HCT116 (cell line): Measurements from ENCODE around the gene PRICKLE2.

Experiments
- POLR2A ChIP-seq: IDR thresholded peaks from 2 replicates; pipeline ENCODE4 v1.7.0; 2011; ENCODE audit warnings: borderline replicate concordance; ENCODE audit not compliant: insufficient read depth, insufficient read length; ENCODE audit errors: extremely low read depth
- TF ChIP-seq, protein P1 (sequence below), 3 experiments: fragments of 200-600 bp in 1 of 3; sonication (generic) in 1 of 3; IDR thresholded peaks in 2 of 3; conservative IDR thresholded peaks in 1 of 3; 2 replicates each; pipeline ENCODE4 v1.5.1; 2012 to 2017; ENCODE audit warnings: low read depth in 2 of 3, low read length in 2 of 3, antibody characterized with exemption in 1 of 3, borderline replicate concordance in 1 of 3, control low read depth in 1 of 3, mild to moderate bottlenecking in 1 of 3, mixed read lengths in 1 of 3, mixed run types in 1 of 3, moderate library complexity in 1 of 3; ENCODE audit not compliant: insufficient read depth in 1 of 3

DNA sequence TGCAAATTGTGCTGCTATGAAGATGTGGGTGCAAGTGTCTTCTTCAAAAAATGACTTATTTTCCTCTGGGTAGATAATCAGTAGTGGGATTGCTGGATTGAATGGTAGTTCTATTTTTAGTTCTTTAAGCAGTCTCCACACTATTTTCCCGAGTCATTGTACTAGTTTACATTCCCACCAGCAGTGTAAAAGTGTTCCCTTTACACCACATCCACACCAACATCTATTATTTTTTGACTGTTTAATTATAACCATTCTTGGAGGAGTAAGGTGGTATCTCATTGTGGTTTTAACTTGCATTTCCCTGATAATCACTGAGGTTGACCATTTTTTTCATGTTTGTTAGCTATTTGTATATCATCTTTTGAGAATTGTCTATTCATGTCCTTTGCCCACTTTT, 182.3 kb downstream of the PRICKLE2 start:
- no peak for TF ChIP-seq POLR2A
- TF ChIP-seq, protein P1, sequence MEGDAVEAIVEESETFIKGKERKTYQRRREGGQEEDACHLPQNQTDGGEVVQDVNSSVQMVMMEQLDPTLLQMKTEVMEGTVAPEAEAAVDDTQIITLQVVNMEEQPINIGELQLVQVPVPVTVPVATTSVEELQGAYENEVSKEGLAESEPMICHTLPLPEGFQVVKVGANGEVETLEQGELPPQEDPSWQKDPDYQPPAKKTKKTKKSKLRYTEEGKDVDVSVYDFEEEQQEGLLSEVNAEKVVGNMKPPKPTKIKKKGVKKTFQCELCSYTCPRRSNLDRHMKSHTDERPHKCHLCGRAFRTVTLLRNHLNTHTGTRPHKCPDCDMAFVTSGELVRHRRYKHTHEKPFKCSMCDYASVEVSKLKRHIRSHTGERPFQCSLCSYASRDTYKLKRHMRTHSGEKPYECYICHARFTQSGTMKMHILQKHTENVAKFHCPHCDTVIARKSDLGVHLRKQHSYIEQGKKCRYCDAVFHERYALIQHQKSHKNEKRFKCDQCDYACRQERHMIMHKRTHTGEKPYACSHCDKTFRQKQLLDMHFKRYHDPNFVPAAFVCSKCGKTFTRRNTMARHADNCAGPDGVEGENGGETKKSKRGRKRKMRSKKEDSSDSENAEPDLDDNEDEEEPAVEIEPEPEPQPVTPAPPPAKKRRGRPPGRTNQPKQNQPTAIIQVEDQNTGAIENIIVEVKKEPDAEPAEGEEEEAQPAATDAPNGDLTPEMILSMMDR (IDR thresholded peaks at IDR 0.05 in 2 of 3, conservative IDR thresholded peaks at IDR 0.05 in 1 of 3; ENCODE audit: borderline replicate concordance in 1 of 3, insufficient read depth in 1 of 3, low read depth in 2 of 3, low read length in 2 of 3) = no peak
